B cell (primary cell): ENCODE results near the gene CPSF2. TPM values are rescaled to one million over a fixed set of nuclear protein-coding genes. Genes with fewer than 3 reads are reported as not detected.

Source experiments
- ATAC-seq: fragments of 200-7000 bp; cut with Tn5 transposase; one replicate; pipeline ENCODE4 v1.10.0; 2021; ENCODE audit warnings: low read depth, mild to moderate bottlenecking, moderate number of reproducible peaks, moderate library complexity
- CTCF ChIA-PET: fragments of 350-600 bp; sonication (Branson Sonifier 250); formaldehyde crosslinking; loops from one replicate; lab custom pipeline; 2021; ENCODE audit warnings: antibody characterized with exemption, inconsistent platforms; lab: Charles Lee
- POLR2A ChIA-PET: fragments of 350-600 bp; sonication (Branson Sonifier 250); formaldehyde crosslinking; loops from one replicate; lab custom pipeline; 2021; ENCODE audit warnings: antibody characterized with exemption; lab: Charles Lee
- DNase-seq: peaks from one replicate; pipeline ENCODE4 v3.0.0; 2013
- H2AFZ ChIP-seq: 2 replicates; pipeline ENCODE4 v1.6.1; 2012; ENCODE audit warnings: mild to moderate bottlenecking, low read depth, low read length; ENCODE audit not compliant: insufficient read depth, poor library complexity, severe bottlenecking
- H3K27ac ChIP-seq, 2 donors: 1 replicate in 1 of 2; 2 replicates in 1 of 2; pipeline ENCODE4 v1.5.1; 2012 to 2013; ENCODE audit warnings: low read length in 2 of 2, mild to moderate bottlenecking in 2 of 2, moderate library complexity in 1 of 2
- H3K27me3 ChIP-seq, 4 experiments: fragments of 200-600 bp in 1 of 4; sonication (generic) in 1 of 4; replicated peaks in 1 of 4; 1 replicate in 2 of 4; 2 replicates in 2 of 4; pipeline versions ENCODE4 v1.6.1 to v1.7.0; 2013 to 2016; ENCODE audit warnings: low read length in 3 of 4, mild to moderate bottlenecking in 2 of 4, mixed read lengths in 1 of 4, moderate library complexity in 1 of 4; ENCODE audit not compliant: insufficient read depth in 4 of 4, control insufficient read depth in 3 of 4; ENCODE audit errors: control extremely low read depth in 1 of 4
- H3K36me3 ChIP-seq, 2 experiments: replicated peaks in 1 of 2; 1 replicate in 1 of 2; 2 replicates in 1 of 2; pipeline versions ENCODE4 v1.6.1 to v1.7.1; 2013; ENCODE audit warnings: low read length in 1 of 2; ENCODE audit not compliant: insufficient read depth in 2 of 2, control insufficient read depth in 1 of 2; ENCODE audit errors: control extremely low read depth in 1 of 2, extremely low read depth in 1 of 2
- H3K4me1 ChIP-seq, 2 donors: fragments of 200-600 bp in 1 of 2; sonication (generic) in 1 of 2; 1 replicate in 1 of 2; 2 replicates in 1 of 2; pipeline versions ENCODE4 v1.5.1 to v1.6.1; 2013 to 2017; ENCODE audit warnings: low read length in 2 of 2; ENCODE audit not compliant: control insufficient read depth in 2 of 2, insufficient read depth in 2 of 2
- H3K4me2 ChIP-seq: replicated peaks from 2 replicates; pipeline ENCODE3; 2012; ENCODE audit warnings: mild to moderate bottlenecking, low read depth, low read length; ENCODE audit not compliant: poor library complexity, severe bottlenecking
- H3K4me3 ChIP-seq, 5 experiments: fragments of 200-600 bp in 1 of 5; sonication (generic) in 1 of 5; 1 replicate in 3 of 5; 2 replicates in 2 of 5; pipeline versions ENCODE4 v1.5.1 to v1.7.0; 2011 to 2016; ENCODE audit warnings: low read length in 4 of 5, mild to moderate bottlenecking in 4 of 5, low read depth in 2 of 5, control low read depth in 1 of 5, moderate library complexity in 1 of 5; ENCODE audit not compliant: insufficient read depth in 1 of 5; ENCODE audit errors: control extremely low read depth in 1 of 5, extremely low read depth in 1 of 5
- H3K79me2 ChIP-seq: fragments of 200-600 bp; sonication (generic); one replicate; pipeline ENCODE4 v1.6.0; 2016; ENCODE audit warnings: low read length; ENCODE audit not compliant: control insufficient read depth, insufficient read depth
- H3K9ac ChIP-seq: fragments of 200-600 bp; sonication (generic); 2 replicates; pipeline ENCODE4 v1.6.1; 2017; ENCODE audit warnings: mild to moderate bottlenecking, low read length, moderate library complexity
- H3K9me3 ChIP-seq, 3 donors: one replicate each; pipeline versions ENCODE4 v1.6.1 to v1.7.1; 2013; ENCODE audit warnings: low read length in 2 of 3; ENCODE audit not compliant: control insufficient read depth in 2 of 3, insufficient read depth in 1 of 3; ENCODE audit errors: control extremely low read depth in 1 of 3
- H4K20me1 ChIP-seq: 2 replicates; pipeline ENCODE4 v1.6.0; 2012; ENCODE audit warnings: mild to moderate bottlenecking, low read length; ENCODE audit not compliant: insufficient read depth, control insufficient read depth, poor library complexity, severe bottlenecking
- H3K27ac Mint-ChIP-seq: one replicate; pipeline ENCODE4 v1.8.0; 2021; ENCODE audit warnings: mixed read lengths
- H3K27me3 Mint-ChIP-seq: one replicate; pipeline ENCODE4 v1.8.0; 2021; ENCODE audit warnings: mixed read lengths
- H3K4me1 Mint-ChIP-seq: one replicate; pipeline ENCODE4 v1.8.0; 2021; ENCODE audit warnings: mixed read lengths
- H3K4me3 Mint-ChIP-seq: one replicate; pipeline ENCODE4 v1.8.0; 2021; ENCODE audit warnings: mixed read lengths
- H3K9me3 Mint-ChIP-seq: one replicate; pipeline ENCODE4 v1.8.0; 2022; ENCODE audit warnings: mixed read lengths; ENCODE audit not compliant: insufficient read depth
- EZH2 ChIP-seq: IDR thresholded peaks from 2 replicates; pipeline ENCODE4 v1.6.1; 2012; ENCODE audit warnings: borderline replicate concordance, low read depth, mild to moderate bottlenecking, moderate library complexity, low read length; ENCODE audit not compliant: insufficient read depth, poor library complexity, severe bottlenecking
- WGBS: methylation state at CpG from one replicate; pipeline ENCODE4 v1.1.5; 2013; ENCODE audit warnings: missing lambda C conversion rate; ENCODE audit not compliant: insufficient coverage; 5-methylcytosine and 5-hydroxymethylcytosine counted together
- intact Hi-C: fragments of 100-400 bp; cut with micrococcal nuclease; formaldehyde crosslinking; loops from one replicate; pipeline ENCODE4 v1.10.0; 2022
- polyA minus RNA-seq: library from RNA; depleted of rRNA, polyadenylated mRNA; stranded (reverse); fragments of >200 nt; gene quantifications from 2 replicates; pipeline ENCODE4 v1.2.3, GENCODE V29; 2012
- polyA plus RNA-seq: library from polyadenylated mRNA; depleted of rRNA; stranded (reverse); fragments of >200 nt; gene quantifications from 2 replicates; pipeline ENCODE4 v1.2.3, GENCODE V29; 2012
- total RNA-seq, 2 donors: library from RNA; stranded (reverse); fragments of 120-200 nt in 1 of 2; gene quantifications; 1 replicate in 1 of 2; 2 replicates in 1 of 2; pipeline versions ENCODE4 v1.2.3 to v1.2.4, GENCODE V29; 2013 to 2022
- TF ChIP-seq, protein P1 (sequence below): fragments of 200-600 bp; IDR thresholded peaks from one replicate; pipeline ENCODE4 v1.8.0; 2022; ENCODE audit warnings: antibody characterized with exemption, mild to moderate bottlenecking

Gene CPSF2
- 42.6 and 46.1 TPM in 2 replicates for total RNA-seq
- 46.4 TPM for total RNA-seq (2013)
- 5.2 and 6.8 TPM in 2 replicates for polyA plus RNA-seq
- 11.8 and 14.8 TPM in 2 replicates for polyA minus RNA-seq

DNA sequence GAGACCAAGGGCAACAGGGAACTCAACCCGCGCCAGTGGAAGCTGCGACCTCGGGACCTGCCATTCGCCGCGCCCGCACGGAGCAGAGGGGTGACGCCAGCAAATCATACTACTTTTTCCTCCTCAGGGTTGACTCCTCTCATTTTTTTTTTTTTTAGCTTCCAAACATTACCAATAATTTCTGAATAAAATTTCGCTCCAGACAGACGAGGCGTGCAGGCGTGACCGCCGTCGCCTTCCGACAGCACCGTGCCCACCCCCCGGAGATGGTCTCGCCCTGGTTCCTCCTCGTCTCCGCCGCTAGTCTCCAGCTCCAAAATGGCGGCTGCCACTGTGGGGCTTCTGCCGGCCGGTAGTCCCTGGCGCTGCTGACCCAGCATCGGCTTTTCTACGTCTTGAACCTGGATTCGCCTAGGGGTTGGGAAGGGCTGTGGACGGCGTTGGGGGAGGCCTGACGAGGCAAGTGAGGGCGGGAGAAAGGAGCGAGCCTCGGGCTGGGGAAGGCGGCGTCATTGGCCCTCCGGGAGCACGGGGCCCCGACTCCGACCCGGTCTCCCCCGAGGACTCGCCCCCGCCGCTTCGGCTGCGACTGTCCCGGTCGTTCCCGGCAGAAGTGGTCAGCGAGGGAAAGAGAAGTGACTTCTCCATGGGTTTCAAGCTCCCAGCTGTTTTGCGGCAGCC is at the start of gene CPSF2, which contains the start of gene NDUFB1:
CPSF2 (plus strand) TSS at position 300 of the 681 bp plus-strand sequence. CDS start 9,016 bp downstream, outside the sequence.
NDUFB1 (minus strand) TSS at position 37 of the 681 bp plus-strand sequence. CDS start 4,069 bp downstream, outside the sequence.
- H3K4me3 Mint-ChIP-seq, result peak within 1 kb of the TSS; percentile 97
- H3K9ac ChIP-seq, result peak within 1 kb of the TSS; percentile 98
- no peaks in the 10 kb centered on the region for H3K27me3 ChIP-seq
- H3K27ac Mint-ChIP-seq, result peak within 1 kb of the TSS; percentile 100
- no peaks in the 10 kb centered on the region for H3K27me3 Mint-ChIP-seq
- H2AFZ ChIP-seq, result peak within 1 kb of the TSS; percentile 100
- H3K4me1 ChIP-seq, result peaks cover 9 to 29% of the 10 kb centered on the region in 2 donors
- H3K4me2 ChIP-seq, result peak within 1 kb of the TSS; percentile 79
- H3K36me3 ChIP-seq, result peaks cover 0 to 11% of the 10 kb centered on the region in 2 experiments
- ATAC-seq, result peak; percentile 89
- ChIA-PET POLR2A (interaction anchor here (0.5 to 2.5 kb wide), 11 partner anchors 10 to 772 kb away, joined by 3 to 25 read pairs (median 3); partner anchors contain the start of genes ATXN3, PPP4R3A and TRIP11), CTCF (interaction anchor here (0.6 to 3.0 kb wide), 9 partner anchors 9 to 1085 kb away, joined by 3 to 50 read pairs (median 4); partner anchors contain the start of genes ATXN3, GON7 and UBR7)
- no peaks in the 10 kb centered on the region for H3K9me3 ChIP-seq
- peaks cover 38% of the 10 kb centered on the region for H3K4me1 Mint-ChIP-seq
- H3K9me3 Mint-ChIP-seq, result no peaks in the 10 kb centered on the region
- peak within 1 kb of the TSS; percentile 85 to 99 (median 90) for H3K4me3 ChIP-seq
- H3K79me2 ChIP-seq, result peaks cover 71% of the 10 kb centered on the region
- intact Hi-C loops, result loop anchor here (1.0 to 10.0 kb wide), 4 partner anchors 16 to 670 kb away; partner anchors contain the start of genes ATXN3, GOLGA5 and TRIP11
- WGBS, result 1% methylated on average over 55 of the region's 55 CpGs
- H3K27ac ChIP-seq, result peak within 1 kb of the TSS; percentile 87 to 96
- peak; percentile 94 for DNase-seq
- no peaks in the 10 kb centered on the region for H4K20me1 ChIP-seq
- TF ChIP-seq EZH2, result no peak
- TF ChIP-seq, protein P1, sequence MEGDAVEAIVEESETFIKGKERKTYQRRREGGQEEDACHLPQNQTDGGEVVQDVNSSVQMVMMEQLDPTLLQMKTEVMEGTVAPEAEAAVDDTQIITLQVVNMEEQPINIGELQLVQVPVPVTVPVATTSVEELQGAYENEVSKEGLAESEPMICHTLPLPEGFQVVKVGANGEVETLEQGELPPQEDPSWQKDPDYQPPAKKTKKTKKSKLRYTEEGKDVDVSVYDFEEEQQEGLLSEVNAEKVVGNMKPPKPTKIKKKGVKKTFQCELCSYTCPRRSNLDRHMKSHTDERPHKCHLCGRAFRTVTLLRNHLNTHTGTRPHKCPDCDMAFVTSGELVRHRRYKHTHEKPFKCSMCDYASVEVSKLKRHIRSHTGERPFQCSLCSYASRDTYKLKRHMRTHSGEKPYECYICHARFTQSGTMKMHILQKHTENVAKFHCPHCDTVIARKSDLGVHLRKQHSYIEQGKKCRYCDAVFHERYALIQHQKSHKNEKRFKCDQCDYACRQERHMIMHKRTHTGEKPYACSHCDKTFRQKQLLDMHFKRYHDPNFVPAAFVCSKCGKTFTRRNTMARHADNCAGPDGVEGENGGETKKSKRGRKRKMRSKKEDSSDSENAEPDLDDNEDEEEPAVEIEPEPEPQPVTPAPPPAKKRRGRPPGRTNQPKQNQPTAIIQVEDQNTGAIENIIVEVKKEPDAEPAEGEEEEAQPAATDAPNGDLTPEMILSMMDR, result no peak

DNA sequence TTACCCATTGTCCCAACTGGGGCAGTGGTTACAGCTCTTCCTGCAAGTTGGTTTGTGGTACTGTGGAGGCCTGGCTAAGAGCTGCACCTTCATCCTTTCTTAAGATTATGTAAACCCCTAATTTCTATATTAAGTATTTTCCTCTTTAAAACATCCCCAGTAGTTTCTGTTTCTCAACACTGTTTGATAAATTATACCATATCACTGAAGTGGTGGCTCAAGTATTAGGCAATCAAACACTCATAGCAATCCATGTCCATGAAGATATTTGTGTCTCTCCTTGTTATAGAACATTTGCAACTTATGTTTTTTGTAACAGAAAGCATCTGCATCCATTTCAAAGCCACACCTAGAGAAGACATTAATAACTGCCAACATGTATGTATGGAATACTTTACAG is 47.2 kb upstream of the CPSF2 start:
- H3K9me3 ChIP-seq, result no peaks in the 10 kb centered on the region
- Mint-ChIP-seq H3K4me1 (no peaks in the 10 kb centered on the region), H3K9me3 (no peaks in the 10 kb centered on the region), H3K27ac (no peak overlapping the region), H3K27me3 (no peaks in the 10 kb centered on the region), H3K4me3 (no peak overlapping the region)
- H3K4me3 ChIP-seq, result no peak overlapping the region
- ATAC-seq (no peak), DNase-seq (no peak)
- H3K36me3 ChIP-seq, result peaks cover 8 to 30% of the 10 kb centered on the region in 2 experiments
- no peak overlapping the region for H3K27ac ChIP-seq
- POLR2A ChIA-PET, result no interaction called here
- no peak overlapping the region for H2AFZ ChIP-seq
- TF ChIP-seq, protein P1, result no peak
- no peaks in the 10 kb centered on the region for H4K20me1 ChIP-seq
- intact Hi-C loops, result no loop called here
- no peaks in the 10 kb centered on the region for H3K4me1 ChIP-seq
- H3K9ac ChIP-seq, result no peak overlapping the region
- H3K4me2 ChIP-seq, result no peak overlapping the region
- CTCF ChIA-PET, result interaction anchor here (0.7 kb wide), 1 partner anchor 743 kb away, joined by 4 read pairs; no protein-coding TSS in a partner anchor
- H3K79me2 ChIP-seq, result no peaks in the 10 kb centered on the region
- no peaks in the 10 kb centered on the region for H3K27me3 ChIP-seq
